Adrenal gland (tissue), 5 donors: ENCODE measurements around the gene RPL19.

ENCODE experiments used
- POLR2A ChIP-seq, 2 donors: fragments of 450-650 bp; IDR thresholded peaks; one replicate each; pipeline ENCODE4 v1.6.1; 2017; ENCODE audit warnings: antibody characterized with exemption in 2 of 2, mild to moderate bottlenecking in 2 of 2, moderate library complexity in 1 of 2
- TF ChIP-seq, protein P1 (sequence below), 6 experiments: fragments of 450-650 bp in 4 of 6; fragments of 200-600 bp in 2 of 6; sonication (generic) in 1 of 6; IDR thresholded peaks; 1 replicate in 5 of 6; 2 replicates in 1 of 6; pipeline versions ENCODE4 v1.5.1 to v1.8.0; 2016 to 2021; ENCODE audit warnings: antibody characterized with exemption in 6 of 6, mild to moderate bottlenecking in 2 of 6, moderate library complexity in 1 of 6
- donor health status: DM: no; HTN: no; CAD: no.

DNA sequence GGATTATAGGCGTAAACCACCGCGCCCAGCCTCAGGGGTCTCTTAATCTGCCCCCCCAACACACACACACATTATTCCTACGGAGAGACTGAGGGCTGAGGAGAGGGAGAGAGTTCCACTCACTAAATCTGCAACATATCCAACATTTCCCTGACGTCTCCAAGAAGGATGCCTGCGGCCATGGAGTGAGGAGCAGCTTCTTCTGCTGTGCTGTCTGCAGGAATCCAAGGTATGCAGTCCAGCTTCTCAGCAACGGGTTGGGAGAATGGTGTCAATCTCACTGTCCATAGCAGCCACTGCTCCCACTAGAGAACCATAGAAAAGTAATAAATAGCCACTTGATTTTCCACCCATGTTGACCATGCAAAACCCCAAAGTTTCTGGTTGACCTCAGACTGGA is 43.6 kb upstream of the RPL19 start:
- TF ChIP-seq, protein P1, sequence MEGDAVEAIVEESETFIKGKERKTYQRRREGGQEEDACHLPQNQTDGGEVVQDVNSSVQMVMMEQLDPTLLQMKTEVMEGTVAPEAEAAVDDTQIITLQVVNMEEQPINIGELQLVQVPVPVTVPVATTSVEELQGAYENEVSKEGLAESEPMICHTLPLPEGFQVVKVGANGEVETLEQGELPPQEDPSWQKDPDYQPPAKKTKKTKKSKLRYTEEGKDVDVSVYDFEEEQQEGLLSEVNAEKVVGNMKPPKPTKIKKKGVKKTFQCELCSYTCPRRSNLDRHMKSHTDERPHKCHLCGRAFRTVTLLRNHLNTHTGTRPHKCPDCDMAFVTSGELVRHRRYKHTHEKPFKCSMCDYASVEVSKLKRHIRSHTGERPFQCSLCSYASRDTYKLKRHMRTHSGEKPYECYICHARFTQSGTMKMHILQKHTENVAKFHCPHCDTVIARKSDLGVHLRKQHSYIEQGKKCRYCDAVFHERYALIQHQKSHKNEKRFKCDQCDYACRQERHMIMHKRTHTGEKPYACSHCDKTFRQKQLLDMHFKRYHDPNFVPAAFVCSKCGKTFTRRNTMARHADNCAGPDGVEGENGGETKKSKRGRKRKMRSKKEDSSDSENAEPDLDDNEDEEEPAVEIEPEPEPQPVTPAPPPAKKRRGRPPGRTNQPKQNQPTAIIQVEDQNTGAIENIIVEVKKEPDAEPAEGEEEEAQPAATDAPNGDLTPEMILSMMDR (IDR thresholded peaks at IDR 0.05), result no peak
- no peak for TF ChIP-seq POLR2A (IDR thresholded peaks at IDR 0.05)
